Measurements from ENCODE around the gene GALNTL6. TPM values are rescaled to one million over a fixed set of nuclear protein-coding genes. Genes with fewer than 3 reads are reported as not detected.

GALNTL6 gene
- total RNA-seq, 1 donor, result under 0.01 TPM

- no peak for DNase-seq (ENCODE audit: low read depth in 2 of 3, low spot score in 2 of 3)
These were observed 286.2 kb downstream of the GALNTL6 start for GRCh38 chr4:172099376-172099775.

- no peak for DNase-seq (ENCODE audit: low read depth in 2 of 3, low spot score in 2 of 3)
These were observed 290.3 kb downstream of the GALNTL6 start for GRCh38 chr4:172103456-172103855.

DNA sequence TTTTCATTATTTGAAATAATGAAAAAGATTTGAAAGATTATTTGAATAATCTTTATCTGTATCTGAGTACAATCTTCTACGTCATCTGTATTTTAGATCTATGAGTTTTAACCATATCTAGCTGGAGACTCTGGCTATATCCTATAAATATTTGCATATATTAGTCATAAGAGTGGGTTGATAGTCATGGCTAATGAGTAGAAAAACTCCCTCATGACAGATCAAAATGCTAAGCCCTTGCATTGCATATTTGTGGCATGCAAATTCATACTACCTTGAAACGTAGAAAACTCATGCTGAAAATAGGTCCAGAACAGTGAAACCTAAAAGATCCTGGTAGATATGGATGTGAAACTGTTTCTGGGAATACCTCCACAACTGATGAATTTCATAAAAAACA is 291.3 kb downstream of the GALNTL6 start:
- DNase-seq (ENCODE audit: low read depth in 2 of 3, low spot score in 2 of 3), result no peak

GRCh38 chr4:172105918-172106317 is 292.7 kb downstream of the GALNTL6 start:
- no peak for DNase-seq (ENCODE audit: low read depth in 2 of 3, low spot score in 2 of 3)

DNA sequence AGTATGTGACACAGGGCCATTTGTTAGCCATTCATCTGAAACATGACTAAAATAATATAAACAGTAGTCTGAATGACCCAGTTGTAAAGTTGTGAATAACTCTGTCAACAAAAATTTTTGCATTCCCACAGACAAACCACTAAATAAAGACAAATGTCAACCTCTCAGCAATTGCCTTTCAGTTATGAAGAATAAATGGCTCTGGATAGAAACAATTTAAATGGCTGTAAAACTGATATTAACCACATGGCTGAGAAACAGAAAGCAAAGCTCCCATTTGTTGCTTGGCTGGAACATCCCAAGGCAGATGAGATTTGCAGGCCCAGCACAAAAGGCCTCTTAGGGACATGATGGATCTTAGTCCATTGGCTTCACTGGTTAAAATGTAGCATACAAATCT is 296.3 kb downstream of the GALNTL6 start:
- DNase-seq (ENCODE audit: low read depth in 2 of 3, low spot score in 2 of 3), result no peak

DNA sequence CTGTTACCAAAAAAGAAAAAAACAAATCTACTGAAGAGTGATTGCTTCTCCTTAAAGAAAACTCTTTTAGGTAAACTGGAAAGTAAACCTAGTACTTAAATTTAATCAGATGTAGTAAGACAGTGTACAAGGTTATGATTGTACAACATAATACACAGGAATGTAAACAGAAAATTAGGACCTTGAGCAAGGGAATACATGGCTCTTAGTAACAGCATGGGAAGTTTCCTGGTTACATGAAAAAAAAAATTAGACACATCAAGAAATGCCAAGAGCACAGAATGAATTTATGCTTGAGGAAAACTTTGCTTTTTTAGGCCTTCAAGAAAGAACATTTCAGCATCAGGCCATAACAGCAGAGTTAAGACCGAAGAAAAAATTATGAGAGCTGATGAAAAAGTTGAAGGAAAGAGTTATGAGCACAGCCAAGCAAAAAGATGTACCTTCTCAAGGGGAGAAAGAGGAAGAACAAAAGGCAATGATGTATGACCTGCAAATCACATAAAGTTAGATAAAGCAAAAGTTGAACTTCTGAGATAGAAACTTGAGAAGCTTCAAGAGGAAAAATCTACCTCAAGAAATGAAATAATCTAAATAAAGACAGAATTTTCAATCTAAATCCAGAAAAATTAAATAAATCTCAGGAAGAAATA is 311.6 kb downstream of the GALNTL6 start:
- peak in 1 of 3 donors; percentile 29 for DNase-seq (ENCODE audit: low read depth in 2 of 3, low spot score in 2 of 3)

DNA sequence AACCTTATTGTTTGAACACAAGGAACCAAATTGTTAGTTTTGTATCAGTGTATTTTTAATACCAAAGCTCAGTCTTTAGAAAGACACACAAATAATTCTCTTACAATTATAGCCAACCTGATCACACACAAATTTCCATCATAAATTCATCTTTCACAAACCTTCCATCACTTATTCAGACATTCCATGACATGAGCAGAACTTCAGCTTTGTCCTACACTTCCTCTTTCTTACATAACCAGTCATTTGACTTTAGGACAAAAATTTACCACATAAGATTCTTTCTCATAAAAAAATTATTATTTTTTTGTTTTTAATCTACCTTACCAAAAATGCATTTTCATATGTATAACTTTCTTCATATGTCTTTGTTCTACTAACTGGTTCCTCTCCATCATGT is 312.2 kb downstream of the GALNTL6 start:
- peak in 2 of 3 donors; percentile 29 to 71 for DNase-seq (ENCODE audit: low read depth in 2 of 3, low spot score in 2 of 3)

GRCh38 chr4:172127168-172127567 is 314.0 kb downstream of the GALNTL6 start:
- no peak for DNase-seq (ENCODE audit: low read depth in 2 of 3, low spot score in 2 of 3)

GRCh38 chr4:172129593-172129992 is 316.4 kb downstream of the GALNTL6 start:
- DNase-seq (ENCODE audit: low read depth in 2 of 3, low spot score in 2 of 3), result no peak

- DNase-seq (ENCODE audit: low read depth in 2 of 3, low spot score in 2 of 3), result no peak
These were observed 321.3 kb downstream of the GALNTL6 start for GRCh38 chr4:172134521-172134920.

DNA sequence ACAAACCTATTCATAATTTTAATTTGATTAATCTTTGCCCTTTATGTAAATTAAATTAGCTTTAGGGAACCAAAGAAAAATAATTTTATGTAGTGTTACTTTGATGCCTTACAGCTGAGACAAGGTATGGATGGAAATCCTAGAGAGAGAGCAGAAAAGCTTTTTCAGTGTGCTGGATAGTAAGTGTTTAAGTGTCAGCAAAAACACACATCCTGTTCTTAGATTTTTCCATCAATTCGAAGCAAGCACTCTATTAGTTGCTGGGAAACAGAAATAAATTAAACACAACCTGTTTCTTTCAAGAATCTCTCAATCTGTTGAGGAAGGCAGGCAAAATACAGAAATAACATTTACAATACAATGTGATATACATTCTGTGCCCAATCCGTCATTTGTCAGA is 327.8 kb downstream of the GALNTL6 start:
- no peak for DNase-seq (ENCODE audit: low read depth in 2 of 3, low spot score in 2 of 3)

DNA sequence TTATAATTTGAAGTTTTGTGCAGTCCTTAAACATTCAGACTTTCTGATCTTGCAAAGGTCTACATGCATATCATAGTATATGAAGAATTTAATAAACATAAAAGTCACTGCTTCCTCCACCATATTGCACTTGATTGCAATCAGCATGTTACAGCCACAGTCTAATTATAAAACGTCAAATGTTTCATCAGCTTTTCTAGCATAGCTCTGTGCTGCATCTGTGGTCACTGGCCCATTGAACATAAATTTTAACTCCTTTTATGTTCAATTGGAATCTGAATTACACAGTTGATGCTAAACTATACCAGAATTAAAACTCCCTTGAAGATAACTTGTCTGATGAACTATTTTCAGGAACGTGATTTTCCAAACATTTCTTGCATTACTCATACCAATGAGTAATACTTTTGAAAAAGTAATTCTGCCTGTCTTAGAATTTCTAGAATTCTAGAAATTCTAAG is 329.1 kb downstream of the GALNTL6 start:
- no peak for DNase-seq (ENCODE audit: low read depth in 2 of 3, low spot score in 2 of 3)

GRCh38 chr4:172143605-172144314 is 330.6 kb downstream of the GALNTL6 start:
- peak in 2 of 3 donors; percentile 40 to 74 for DNase-seq (ENCODE audit: low read depth in 2 of 3, low spot score in 2 of 3)

DNA sequence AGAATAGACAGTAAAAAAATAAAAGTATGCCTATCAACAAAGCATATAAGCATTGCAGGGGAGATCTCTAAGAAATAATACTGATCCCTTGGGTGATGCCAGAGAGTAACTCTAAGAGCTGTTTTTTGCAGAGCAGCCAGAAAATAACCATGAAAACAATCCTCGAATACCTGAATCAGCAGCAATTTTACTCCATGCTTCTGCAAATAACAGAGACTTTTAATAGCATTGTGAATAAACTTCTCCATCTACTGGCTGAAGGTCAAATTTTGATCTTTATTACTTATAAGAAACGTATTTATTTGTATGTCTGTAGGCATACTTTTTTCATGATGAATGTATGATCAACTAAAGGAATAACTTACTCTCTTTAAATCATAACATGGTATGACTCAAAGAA is 334.5 kb downstream of the GALNTL6 start:
- peak in 2 of 3 donors; percentile 38 to 67 for DNase-seq (ENCODE audit: low read depth in 2 of 3, low spot score in 2 of 3)

- DNase-seq (ENCODE audit: low read depth in 2 of 3, low spot score in 2 of 3), result no peak
These were observed 336.1 kb downstream of the GALNTL6 start for GRCh38 chr4:172149329-172149728.

DNA sequence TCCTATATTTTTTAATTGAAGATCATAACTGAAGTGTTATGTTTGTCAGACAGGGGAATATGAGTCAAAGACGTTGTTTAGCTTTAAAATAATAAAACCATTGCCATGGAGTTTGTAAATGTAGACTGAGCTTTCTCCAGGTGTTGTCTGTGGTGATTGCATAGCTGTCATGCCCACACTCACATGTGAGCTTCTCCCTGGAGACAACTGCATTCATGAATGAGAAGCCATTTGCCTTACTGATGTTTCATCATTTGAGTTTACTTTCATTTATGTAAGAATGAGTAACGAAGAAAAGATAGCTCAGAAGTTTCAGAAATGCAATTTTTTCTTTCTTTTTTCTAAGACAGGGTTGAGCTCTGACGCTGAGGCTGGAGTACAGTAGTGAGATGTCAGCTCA is 339.1 kb downstream of the GALNTL6 start:
- DNase-seq (ENCODE audit: low read depth in 2 of 3, low spot score in 2 of 3), result no peak

DNA sequence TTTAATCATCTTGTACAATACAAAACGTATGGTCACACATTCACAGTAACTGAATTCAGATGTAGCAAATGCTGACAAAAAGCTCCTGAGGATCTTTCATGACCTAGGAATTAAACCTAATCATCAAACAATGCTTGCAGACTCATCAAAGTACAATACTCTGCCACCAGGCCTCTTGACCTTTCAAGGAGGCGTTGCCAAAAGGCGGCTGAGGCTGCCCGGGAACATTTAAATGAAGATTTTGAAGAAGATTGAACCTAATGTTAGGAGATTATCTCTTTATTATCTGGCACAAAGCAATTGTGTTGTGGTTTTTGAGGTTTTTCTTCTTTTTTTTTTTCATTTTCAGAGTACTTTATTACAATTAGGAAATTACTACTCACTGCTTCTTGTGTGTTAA is 340.5 kb downstream of the GALNTL6 start:
- no peak for DNase-seq (ENCODE audit: low read depth in 2 of 3, low spot score in 2 of 3)

DNA sequence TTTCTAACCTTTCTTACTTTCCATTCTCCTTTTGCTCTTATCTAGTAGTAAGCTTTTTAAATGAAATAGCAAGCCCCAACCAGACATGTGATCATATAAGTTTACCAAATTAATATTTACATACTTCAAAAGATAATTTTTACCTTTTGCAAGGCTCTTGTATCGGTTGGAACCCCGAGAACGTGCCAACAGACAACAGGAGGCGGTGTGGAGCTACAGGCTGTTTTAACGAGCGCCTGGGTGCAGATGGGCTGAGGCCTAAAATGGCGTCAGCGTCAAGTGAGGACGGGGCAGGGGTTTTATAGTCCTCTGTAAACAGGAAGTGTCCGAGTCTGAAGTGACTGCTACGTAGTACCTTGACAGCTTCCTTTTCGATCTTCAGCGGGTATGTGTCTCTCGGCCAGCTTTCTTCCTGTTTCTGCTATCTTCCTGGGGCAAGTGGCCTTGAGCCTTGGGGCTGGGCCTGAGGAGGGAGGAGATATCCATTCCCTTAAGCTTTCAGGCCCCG is 342.7 kb downstream of the GALNTL6 start:
- no peak for DNase-seq (ENCODE audit: low read depth in 2 of 3, low spot score in 2 of 3)

GRCh38 chr4:172157946-172158345 is 344.7 kb downstream of the GALNTL6 start:
- peak in 1 of 3 donors; percentile 60 for DNase-seq (ENCODE audit: low read depth in 2 of 3, low spot score in 2 of 3)

DNA sequence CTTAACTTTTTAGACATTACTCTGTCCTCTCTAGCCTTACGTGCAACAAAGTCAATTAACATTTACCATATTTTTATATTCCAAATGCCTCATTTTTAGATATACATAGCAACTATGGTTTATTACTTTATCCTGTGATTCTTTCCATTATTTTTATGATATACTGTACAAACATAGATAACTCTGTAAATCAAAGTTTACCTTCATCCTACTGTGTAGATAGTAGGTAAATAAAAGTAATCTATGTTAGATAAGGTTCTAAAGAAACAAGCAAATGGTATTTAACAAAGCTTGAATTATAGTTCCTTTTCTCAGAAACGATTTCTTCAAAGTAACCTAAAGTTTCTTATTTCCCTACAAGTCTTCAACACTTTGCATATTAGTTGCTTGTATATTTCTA is 350.0 kb downstream of the GALNTL6 start:
- no peak for DNase-seq (ENCODE audit: low read depth in 2 of 3, low spot score in 2 of 3)

- DNase-seq (ENCODE audit: low read depth in 2 of 3, low spot score in 2 of 3), result no peak
These were observed 355.7 kb downstream of the GALNTL6 start for GRCh38 chr4:172168888-172169287.

DNA sequence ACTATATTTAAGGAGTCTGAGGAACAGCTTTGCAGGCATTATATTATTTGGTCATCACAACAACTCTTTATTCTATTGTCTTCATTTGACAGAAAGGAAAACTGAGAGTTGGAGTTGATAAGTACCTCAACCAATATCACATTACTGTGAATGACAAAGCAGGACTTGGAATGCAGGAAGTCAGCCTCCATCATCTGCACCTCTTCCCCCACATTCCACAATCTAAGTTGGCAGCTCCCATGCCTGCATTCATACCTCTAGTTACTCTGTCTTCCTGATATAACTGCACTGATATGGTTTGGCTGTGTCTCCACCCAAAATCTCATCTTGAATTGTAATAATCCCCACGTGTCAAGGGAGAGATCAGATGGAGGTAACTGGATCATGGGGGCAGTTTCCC is 356.7 kb downstream of the GALNTL6 start:
- DNase-seq (ENCODE audit: low read depth in 2 of 3, low spot score in 2 of 3), result no peak

Measured in hematopoietic multipotent progenitor cell (in vitro differentiated cells).